H1 (cell line): ENCODE measurements around the gene FRMD4B. TPM values are rescaled to one million over a fixed set of nuclear protein-coding genes. Genes with fewer than 3 reads are reported as not detected.
A peak's percentile ranks its signal among the peaks of the same experiment; 100 is the strongest.

ENCODE experiments used
- CTCF ChIA-PET: fragments of 300-600 bp; sonication (Branson Sonifier 250); formaldehyde crosslinking; loops from one replicate; lab custom pipeline; 2021; ENCODE audit not compliant: partially characterized antibody; lab: Charles Lee
- POLR2A ChIA-PET: fragments of 300-600 bp; sonication (Branson Sonifier 250); formaldehyde crosslinking; loops from one replicate; lab custom pipeline; 2021; ENCODE audit warnings: inconsistent platforms; ENCODE audit not compliant: partially characterized antibody; lab: Charles Lee
- DNase-seq, 2 experiments: peaks; one replicate each; pipeline versions ENCODE4 v3.0.0 to v3.0.0-alpha.2; 2010 to 2022; ENCODE audit warnings: low spot score in 2 of 2, low read depth in 1 of 2, mixed read lengths in 1 of 2
- FAIRE-seq: peaks from 2 replicates; lab custom pipeline; 2011; peaks lifted over from hg19 to GRCh38; lab: Jason Lieb, UNC
- H2AFZ ChIP-seq: 2 replicates; pipeline ENCODE4 v1.8.1; 2012; ENCODE audit warnings: low read length, inconsistent platforms
- H2AK5ac ChIP-seq: 2 replicates; pipeline ENCODE4 v1.6.1; 2013; ENCODE audit warnings: low read depth, low read length
- H2BK120ac ChIP-seq: replicated peaks from 2 replicates; pipeline ENCODE3; 2013; ENCODE audit warnings: low read depth, low read length, inconsistent platforms
- H2BK12ac ChIP-seq: 2 replicates; pipeline ENCODE4 v1.6.1; 2013; ENCODE audit warnings: low read depth, low read length
- H2BK15ac ChIP-seq: 2 replicates; pipeline ENCODE4 v1.6.1; 2013; ENCODE audit warnings: low read length
- H2BK20ac ChIP-seq: 2 replicates; pipeline ENCODE4 v1.6.1; 2013; ENCODE audit warnings: low read length
- H2BK5ac ChIP-seq: 2 replicates; pipeline ENCODE4 v1.6.1; 2013; ENCODE audit warnings: low read depth, low read length
- H3K14ac ChIP-seq: 2 replicates; pipeline ENCODE4 v1.6.1; 2013; ENCODE audit warnings: inconsistent platforms; ENCODE audit not compliant: insufficient read length
- H3K18ac ChIP-seq: 2 replicates; pipeline ENCODE4 v1.6.1; 2013; ENCODE audit warnings: low read length; ENCODE audit errors: extremely low read depth
- H3K23ac ChIP-seq: 2 replicates; pipeline ENCODE4 v1.6.1; 2013; ENCODE audit warnings: inconsistent platforms; ENCODE audit not compliant: insufficient read length
- H3K23me2 ChIP-seq: 2 replicates; pipeline ENCODE4 v1.6.1; 2013; ENCODE audit warnings: low read depth, low read length
- H3K27ac ChIP-seq: 2 replicates; pipeline ENCODE4 v1.6.1; 2011; ENCODE audit warnings: low read depth, low read length, inconsistent platforms
- H3K27me3 ChIP-seq, 4 experiments: replicated peaks in 1 of 4; 1 replicate in 1 of 4; 2 replicates in 3 of 4; pipeline versions ENCODE4 v1.6.1 to v1.8.1; 2011 to 2013; ENCODE audit warnings: low read length in 3 of 4, mild to moderate bottlenecking in 3 of 4, inconsistent platforms in 2 of 4, mixed read lengths in 2 of 4, moderate library complexity in 1 of 4; ENCODE audit not compliant: control insufficient read depth in 3 of 4, insufficient read depth in 3 of 4; ENCODE audit errors: extremely low read depth in 1 of 4
- H3K36me3 ChIP-seq, 4 experiments: 2 replicates each; pipeline versions ENCODE4 v1.6.1 to v1.8.1; 2011 to 2013; ENCODE audit warnings: mild to moderate bottlenecking in 4 of 4, low read length in 3 of 4, moderate library complexity in 2 of 4, control low read depth in 1 of 4, inconsistent platforms in 1 of 4; ENCODE audit not compliant: insufficient read depth in 4 of 4, control insufficient read depth in 2 of 4
- H3K4ac ChIP-seq: replicated peaks from 2 replicates; pipeline ENCODE3; 2013; ENCODE audit warnings: low read length, low read depth, mixed read lengths, inconsistent platforms; ENCODE audit not compliant: insufficient read length
- H3K4me1 ChIP-seq, 4 experiments: replicated peaks in 1 of 4; 1 replicate in 1 of 4; 2 replicates in 3 of 4; pipeline versions ENCODE4 v1.6.1 to v1.8.1; 2011 to 2013; ENCODE audit warnings: low read length in 3 of 4, inconsistent platforms in 2 of 4, mixed read lengths in 1 of 4; ENCODE audit not compliant: insufficient read depth in 4 of 4, control insufficient read depth in 3 of 4
- H3K4me2 ChIP-seq, 2 experiments: 2 replicates each; pipeline versions ENCODE4 v1.6.1 to v1.8.1; 2011 to 2013; ENCODE audit warnings: low read depth in 2 of 2, low read length in 2 of 2, control low read depth in 1 of 2, inconsistent platforms in 1 of 2, mild to moderate bottlenecking in 1 of 2; ENCODE audit not compliant: insufficient read depth in 1 of 2
- H3K4me3 ChIP-seq, 4 experiments: fragments of 200-600, 300-600 bp in 1 of 4; sonication (generic), shearing (Covaris generic), sonication (Bioruptor Twin) in 1 of 4; 2 replicates each; pipeline versions ENCODE4 v1.5.1 to v1.8.1; 2011 to 2016; ENCODE audit warnings: low read length in 4 of 4, low read depth in 3 of 4, control low read depth in 2 of 4, inconsistent platforms in 2 of 4, mild to moderate bottlenecking in 2 of 4, mixed read lengths in 1 of 4, moderate library complexity in 1 of 4; ENCODE audit not compliant: insufficient read depth in 2 of 4; ENCODE audit errors: extremely low read depth in 1 of 4
- H3K56ac ChIP-seq: replicated peaks from 2 replicates; pipeline ENCODE3; 2013; ENCODE audit warnings: low read depth, mild to moderate bottlenecking, mixed read lengths, low read length, inconsistent platforms; ENCODE audit not compliant: insufficient read length
- H3K79me1 ChIP-seq: 2 replicates; pipeline ENCODE4 v1.6.1; 2013; ENCODE audit warnings: low read depth, low read length, control low read depth
- H3K79me2 ChIP-seq, 2 experiments: 2 replicates each; pipeline versions ENCODE4 v1.6.1 to v1.8.1; 2012 to 2013; ENCODE audit warnings: low read length in 2 of 2, mild to moderate bottlenecking in 2 of 2, inconsistent platforms in 1 of 2; ENCODE audit not compliant: insufficient read depth in 2 of 2, control insufficient read depth in 1 of 2
- H3K9ac ChIP-seq, 4 experiments: replicated peaks in 1 of 4; 1 replicate in 1 of 4; 2 replicates in 3 of 4; pipeline versions ENCODE4 v1.6.1 to v1.8.1; 2011 to 2013; ENCODE audit warnings: low read depth in 3 of 4, low read length in 3 of 4, control low read depth in 2 of 4, mild to moderate bottlenecking in 2 of 4, moderate library complexity in 2 of 4, inconsistent platforms in 1 of 4; ENCODE audit errors: extremely low read depth in 1 of 4
- H3K9me3 ChIP-seq, 2 experiments: 2 replicates each; pipeline versions ENCODE4 v1.6.1 to v1.8.1; 2012 to 2013; ENCODE audit warnings: mild to moderate bottlenecking in 2 of 2, moderate library complexity in 2 of 2, control low read depth in 1 of 2, inconsistent platforms in 1 of 2, low read depth in 1 of 2, low read length in 1 of 2, mixed read lengths in 1 of 2; ENCODE audit not compliant: insufficient read depth in 2 of 2
- H4K20me1 ChIP-seq, 2 experiments: replicated peaks in 1 of 2; 2 replicates each; pipeline versions ENCODE3 to v1.8.1; 2011 to 2013; ENCODE audit warnings: inconsistent platforms in 2 of 2, low read length in 2 of 2, mild to moderate bottlenecking in 1 of 2; ENCODE audit not compliant: insufficient read depth in 2 of 2, control insufficient read depth in 1 of 2
- H4K5ac ChIP-seq: 2 replicates; pipeline ENCODE4 v1.6.1; 2013; ENCODE audit warnings: low read length, low read depth, mixed read lengths, inconsistent platforms; ENCODE audit not compliant: insufficient read length
- H4K8ac ChIP-seq: 2 replicates; pipeline ENCODE4 v1.8.0; 2013; ENCODE audit warnings: mild to moderate bottlenecking, moderate library complexity, low read length, inconsistent platforms; ENCODE audit not compliant: insufficient read depth; ENCODE audit errors: extremely low read depth
- H4K91ac ChIP-seq: replicated peaks from 2 replicates; pipeline ENCODE3; 2013; ENCODE audit warnings: low read length, mixed read lengths, inconsistent platforms; ENCODE audit not compliant: insufficient read length
- CEBPB ChIP-seq: IDR thresholded peaks from 2 replicates; pipeline ENCODE4 v1.6.1; 2012; ENCODE audit warnings: low read depth, low read length
- CTCF ChIP-seq, 3 experiments: IDR thresholded peaks; 1 replicate in 2 of 3; 2 replicates in 1 of 3; pipeline versions ENCODE4 v1.5.1 to v1.6.1; 2011; ENCODE audit warnings: low read length in 3 of 3, mild to moderate bottlenecking in 3 of 3, inconsistent platforms in 2 of 3, low read depth in 1 of 3, moderate library complexity in 1 of 3; ENCODE audit not compliant: insufficient read depth in 1 of 3; ENCODE audit errors: control extremely low read depth in 1 of 3
- KDM4A ChIP-seq: IDR thresholded peaks from one replicate; pipeline ENCODE4 v1.7.1; 2012; ENCODE audit warnings: low read depth, mild to moderate bottlenecking, moderate library complexity, low read length, inconsistent platforms; ENCODE audit not compliant: severe bottlenecking
- RAD21 ChIP-seq, 2 experiments: IDR thresholded peaks in 1 of 2; conservative IDR thresholded peaks in 1 of 2; 2 replicates each; pipeline ENCODE4 v1.6.1; 2011; ENCODE audit warnings: low read depth in 2 of 2, low read length in 2 of 2, improper control_type of control experiment in 1 of 2, inconsistent platforms in 1 of 2, mild to moderate bottlenecking in 1 of 2, moderate library complexity in 1 of 2
- RBBP5 ChIP-seq: IDR thresholded peaks from 2 replicates; pipeline ENCODE4 v1.7.1; 2012; ENCODE audit warnings: low read depth, mild to moderate bottlenecking, inconsistent platforms, low read length, moderate library complexity, borderline replicate concordance
- SAP30 ChIP-seq: fragments of 300-600 bp; sonication (generic); IDR thresholded peaks from 2 replicates; pipeline ENCODE4 v1.7.1; 2012; ENCODE audit warnings: low read length, moderate library complexity, mild to moderate bottlenecking, inconsistent platforms; ENCODE audit not compliant: insufficient read depth, insufficient replicate concordance
- SIRT6 ChIP-seq: IDR thresholded peaks from one replicate; pipeline ENCODE4 v1.7.1; 2012; ENCODE audit warnings: low read length, inconsistent platforms
- SRF ChIP-seq: IDR thresholded peaks from 2 replicates; pipeline ENCODE4 v1.6.1; 2011; ENCODE audit warnings: mild to moderate bottlenecking, low read depth, low read length, moderate library complexity
- TAF1 ChIP-seq: IDR thresholded peaks from 2 replicates; pipeline ENCODE4 v1.6.1; 2011; ENCODE audit warnings: mild to moderate bottlenecking, low read depth, low read length
- TEAD4 ChIP-seq: IDR thresholded peaks from 2 replicates; pipeline ENCODE4 v1.6.1; 2012; ENCODE audit warnings: low read depth, low read length, inconsistent platforms, mixed read lengths
- WGBS, 2 experiments: shearing (Covaris generic) in 1 of 2; methylation state at CpG; one replicate each; pipeline versions ENCODE4 v1.1.6 to v1.1.7; 2013 to 2015; ENCODE audit warnings: low lambda C conversion rate in 2 of 2, mixed read lengths in 2 of 2, inconsistent platforms in 1 of 2, low coverage in 1 of 2, missing lambda C conversion rate in 1 of 2; ENCODE audit not compliant: insufficient replicate concordance in 2 of 2, insufficient coverage in 1 of 2, insufficient read length in 1 of 2; ENCODE audit errors: extremely low coverage in 1 of 2, missing lambda C conversion rate in 1 of 2; 5-methylcytosine and 5-hydroxymethylcytosine counted together
- polyA plus RNA-seq, 7 experiments: library from polyadenylated mRNA; depleted of rRNA in 3 of 7; stranded (reverse) in 5 of 7; unstranded in 2 of 7; fragments of >200 nt in 5 of 7; fragments of 200-250 nt in 2 of 7; gene quantifications; 1 replicate in 5 of 7; 2 replicates in 1 of 7; 4 replicates in 1 of 7; pipeline versions ENCODE4 v1.2.1 to v1.2.3, GENCODE V29; 2011 to 2013; ENCODE audit warnings: missing spikeins in 2 of 7, mixed read lengths in 2 of 7
- total RNA-seq: library from RNA; stranded (reverse); fragmentation: NEBNext Ultra II Directional; extraction: Animal tissue kit (Norgen Biotek cat#: 25700); gene quantifications from 2 replicates; pipeline ENCODE4 v1.2.1, GENCODE V29; 2021

Gene FRMD4B
- total and polyA plus RNA-seq, 2 of the 8 experiments (the other 6 are each of a cell fraction or from before 2014, with no cell fraction given): 2.7 to 7.2 TPM

- 20% methylated on average over 1 of the region's 1 CpG; no CpG with 5 or more reads in 1 of the 2 experiments for WGBS, 2 experiments
- Histone ChIP-seq H3K23me2 (no peaks in the 10 kb centered on the region), H2BK5ac (no peak overlapping the region), H2AK5ac (no peak overlapping the region), H2AFZ (no peak overlapping the region), H3K79me2 (no peaks in the 10 kb centered on the region), H3K56ac (no peak overlapping the region), H3K79me1 (no peaks in the 10 kb centered on the region), H3K4me2 (no peak overlapping the region), H3K18ac (no peak overlapping the region), H3K4ac (no peak overlapping the region), H3K4me3 (no peak overlapping the region), H3K27ac (no peak overlapping the region), H3K9me3 (no peaks in the 10 kb centered on the region), H2BK15ac (no peak overlapping the region), H2BK120ac (no peak overlapping the region), H4K91ac (no peak overlapping the region), H4K5ac (no peak overlapping the region), H2BK20ac (no peak overlapping the region), H3K9ac (no peak overlapping the region), H3K27me3 (no peaks in the 10 kb centered on the region), H3K23ac (no peak overlapping the region), H3K14ac (no peak overlapping the region), H3K4me1 (no peaks in the 10 kb centered on the region), H4K8ac (no peak overlapping the region), H3K36me3 (no peaks in the 10 kb centered on the region), H4K20me1 (no peaks in the 10 kb centered on the region), H2BK12ac (no peak overlapping the region)
- POLR2A ChIA-PET: interaction anchor here (0.8 to 1.4 kb wide), 2 partner anchors 23 to 41 kb away, joined by 3 to 5 read pairs; partner anchors contain the start of gene UBA3
- DNase-seq (peak; percentile 70 to 91), FAIRE-seq (peak; percentile 99)
- CTCF ChIA-PET: interaction anchor here (0.6 to 6.3 kb wide), 41 partner anchors 9 to 1121 kb away, joined by 3 to 59 read pairs (median 4); no protein-coding TSS in a partner anchor
- TF ChIP-seq CEBPB (peak; percentile 62; the same call in 1 of the 2 replicates), KDM4A (no peak), SIRT6 (no peak), RBBP5 (no peak), CTCF (IDR thresholded peaks at IDR 0.05; ENCODE audit: control extremely low read depth in 1 of 3, insufficient read depth in 1 of 3, low read depth in 1 of 3, low read length in 3 of 3) (peak in 2 of 3 experiments; percentile 81 to 95; a peak in 3 of 4 replicates), TEAD4 (0 out of 2 replicates have a peak, but pooled peaks have one; percentile 4), SAP30 (no peak), SRF (no peak), TAF1 (no peak), RAD21 (IDR thresholded peaks at IDR 0.05 in 1 of 2, conservative IDR thresholded peaks at IDR 0.05 in 1 of 2; ENCODE audit: low read depth in 2 of 2, low read length in 2 of 2) (peak; percentile 91 to 92)
Measured at GRCh38 chr3:69120879-69121464, 264.9 kb downstream of the FRMD4B start.
